Mesendoderm (in vitro differentiated cells): ENCODE data around the gene TP53TG3F. TPM values are rescaled to one million over a fixed set of nuclear protein-coding genes. Genes with fewer than 3 reads are reported as not detected.

ENCODE experiments used
- small RNA-seq: library from polyadenylated mRNA; stranded (forward); fragments of <200 nt; extraction: miRNeasy Mini kit (QIAGEN cat#:217004); gene quantifications from one replicate; pipeline ENCODE3, GENCODE V24; 2013; ENCODE audit not compliant: insufficient read depth

TP53TG3F gene

Small RNAs within 50 kb of the gene (small RNA-seq; reads per million reads assigned to genes)
- not detected for gene AC136944.5
- not detected for gene AC136944.6
